ENCODE data around the gene POLD3. TPM values are rescaled to one million over a fixed set of nuclear protein-coding genes. Genes with fewer than 3 reads are reported as not detected.

Gene POLD3
- total and polyA plus RNA-seq, 11 donors = 2.8 to 14.7 (median 6.5) TPM

GRCh38 chr11:74605403-74605802 is 13.0 kb downstream of the POLD3 start:
- Histone ChIP-seq H3K27me3 (no peaks in the 10 kb centered on the region), H3K4me3 (no peak overlapping the region), H3K9me3 (no peaks in the 10 kb centered on the region), H3K27ac (no peak overlapping the region), H3K36me3 (peaks cover 0 to 60% (median 34%) of the 10 kb centered on the region in 9 donors), H3K4me1 (no peaks in the 10 kb centered on the region)
- 63 to 67% (median 65%) methylated on average over 5 of the region's 5 CpGs for WGBS, 4 donors
- intact Hi-C loops (cut with DNase I) = no loop called here
- DNase-seq (no peak), ATAC-seq (no peak)
- TF ChIP-seq POLR2A (IDR thresholded peaks at IDR 0.05) = no peak
- TF ChIP-seq, protein P1, sequence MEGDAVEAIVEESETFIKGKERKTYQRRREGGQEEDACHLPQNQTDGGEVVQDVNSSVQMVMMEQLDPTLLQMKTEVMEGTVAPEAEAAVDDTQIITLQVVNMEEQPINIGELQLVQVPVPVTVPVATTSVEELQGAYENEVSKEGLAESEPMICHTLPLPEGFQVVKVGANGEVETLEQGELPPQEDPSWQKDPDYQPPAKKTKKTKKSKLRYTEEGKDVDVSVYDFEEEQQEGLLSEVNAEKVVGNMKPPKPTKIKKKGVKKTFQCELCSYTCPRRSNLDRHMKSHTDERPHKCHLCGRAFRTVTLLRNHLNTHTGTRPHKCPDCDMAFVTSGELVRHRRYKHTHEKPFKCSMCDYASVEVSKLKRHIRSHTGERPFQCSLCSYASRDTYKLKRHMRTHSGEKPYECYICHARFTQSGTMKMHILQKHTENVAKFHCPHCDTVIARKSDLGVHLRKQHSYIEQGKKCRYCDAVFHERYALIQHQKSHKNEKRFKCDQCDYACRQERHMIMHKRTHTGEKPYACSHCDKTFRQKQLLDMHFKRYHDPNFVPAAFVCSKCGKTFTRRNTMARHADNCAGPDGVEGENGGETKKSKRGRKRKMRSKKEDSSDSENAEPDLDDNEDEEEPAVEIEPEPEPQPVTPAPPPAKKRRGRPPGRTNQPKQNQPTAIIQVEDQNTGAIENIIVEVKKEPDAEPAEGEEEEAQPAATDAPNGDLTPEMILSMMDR (IDR thresholded peaks at IDR 0.05) = no peak

DNA sequence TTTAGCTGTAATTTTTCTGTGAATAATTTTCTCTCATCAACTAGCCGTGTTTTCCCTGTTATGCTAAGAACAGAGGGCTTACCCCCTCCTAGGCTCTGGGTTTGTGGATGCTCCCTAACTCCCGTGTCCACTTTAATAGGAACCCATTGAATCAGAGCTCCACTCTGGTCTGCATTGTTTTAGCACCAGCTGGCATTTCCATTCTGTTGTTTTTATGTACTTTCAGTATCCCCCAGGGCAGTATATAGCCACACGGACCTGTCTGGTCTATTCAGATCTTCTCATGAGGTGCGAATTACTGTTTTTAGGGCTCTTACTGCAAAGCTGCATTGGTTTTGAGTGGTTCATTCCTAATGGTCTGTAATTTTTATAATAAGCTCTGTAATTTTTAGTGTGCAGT is 16.0 kb downstream of the POLD3 start:
- H3K4me3 ChIP-seq = no peak overlapping the region
- H3K27ac ChIP-seq = no peak overlapping the region
- intact Hi-C loops (cut with DNase I) = no loop called here
- DNase-seq (no peak), ATAC-seq (no peak)
- TF ChIP-seq, protein P1 (IDR thresholded peaks at IDR 0.05) = no peak
- no peak for TF ChIP-seq POLR2A (IDR thresholded peaks at IDR 0.05)
- H3K27me3 ChIP-seq = no peaks in the 10 kb centered on the region
- H3K9me3 ChIP-seq = no peaks in the 10 kb centered on the region
- WGBS, 4 donors = 67 to 73% (median 73%) methylated on average over 4 of the region's 4 CpGs
- peaks cover 0 to 14% (median 0%) of the 10 kb centered on the region in 12 donors for H3K4me1 ChIP-seq
- peaks cover 0 to 64% (median 45%) of the 10 kb centered on the region in 9 donors for H3K36me3 ChIP-seq

DNA sequence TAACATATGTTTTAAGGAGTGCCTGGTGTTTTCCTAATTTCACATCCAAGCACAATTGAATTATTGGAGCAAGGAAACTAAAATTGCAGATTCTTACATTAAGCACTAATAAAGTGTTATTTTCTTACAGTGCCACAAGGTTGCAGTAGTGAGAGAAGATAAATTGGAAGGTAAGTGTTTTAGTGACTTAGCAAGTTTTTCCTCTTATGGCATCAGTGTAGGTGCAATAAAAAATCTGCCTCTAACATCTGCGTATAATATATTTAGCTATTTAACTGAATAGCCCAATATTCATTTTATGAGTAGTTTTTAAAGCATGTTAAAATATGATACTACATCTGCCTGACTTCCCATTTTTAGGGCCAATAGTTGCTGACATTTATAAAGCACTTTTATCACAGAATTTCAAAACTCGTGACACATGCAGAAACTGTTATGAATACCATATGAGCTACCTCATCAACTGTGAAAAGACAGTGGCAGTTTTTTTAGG is 19.0 kb downstream of the POLD3 start:
- TF ChIP-seq, protein P1 (IDR thresholded peaks at IDR 0.05) = peak in 11 of 12 donors; percentile 25 to 50 (median 38)
- no peak for TF ChIP-seq POLR2A (IDR thresholded peaks at IDR 0.05)
- H3K4me3 ChIP-seq = no peak overlapping the region
- peak in 2 of 4 donors; percentile 18 to 60 for ATAC-seq
- 63 to 75% (median 72%) methylated on average over 2 of the region's 2 CpGs for WGBS, 4 donors
- DNase-seq = no peak
- H3K27ac ChIP-seq = peak overlapping the region in 2 of 12 donors; percentile 73 to 83
- H3K4me1 ChIP-seq = peaks cover 0 to 19% (median 0%) of the 10 kb centered on the region in 12 donors
- peaks cover 0 to 61% (median 35%) of the 10 kb centered on the region in 9 donors for H3K36me3 ChIP-seq
- no peaks in the 10 kb centered on the region for H3K9me3 ChIP-seq
- intact Hi-C loops (cut with DNase I) = loop anchor here in 3 of 10 donors (1.0 to 10.0 kb wide), 3 partner anchors 113 to 128 kb away; no protein-coding TSS in a partner anchor
- no peaks in the 10 kb centered on the region for H3K27me3 ChIP-seq

DNA sequence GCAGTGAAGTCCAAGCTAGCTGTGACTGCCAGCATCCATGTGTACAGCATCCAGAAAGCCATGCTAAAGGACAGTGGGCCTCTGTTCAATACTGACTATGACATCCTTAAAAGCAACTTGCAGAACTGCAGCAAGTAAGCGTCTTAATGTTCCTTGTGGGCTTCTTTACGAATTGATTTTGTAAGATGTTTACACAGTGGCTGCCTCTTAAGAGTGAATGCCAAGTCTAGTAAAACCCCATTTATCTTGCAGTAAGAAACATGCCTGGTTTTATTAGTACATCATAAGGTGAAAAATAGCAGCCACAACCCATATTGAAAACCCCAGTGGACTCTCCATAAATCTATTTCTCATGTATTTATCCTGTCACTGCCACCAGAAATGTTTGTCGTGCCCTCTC is 20.5 kb downstream of the POLD3 start:
- H3K36me3 ChIP-seq = peaks cover 0 to 65% (median 44%) of the 10 kb centered on the region in 9 donors
- no peak for DNase-seq
- TF ChIP-seq, protein P1 (IDR thresholded peaks at IDR 0.05) = no peak
- TF ChIP-seq POLR2A (IDR thresholded peaks at IDR 0.05) = no peak
- H3K27me3 ChIP-seq = no peaks in the 10 kb centered on the region
- H3K27ac ChIP-seq = peak overlapping the region in 1 of 12 donors; percentile 83
- 94 to 97% (median 95%) methylated on average over 3 of the region's 3 CpGs for WGBS, 4 donors
- intact Hi-C loops (cut with DNase I) = loop anchor here in 3 of 10 donors (5.0 to 10.0 kb wide), 2 partner anchors 112 to 114 kb away; no protein-coding TSS in a partner anchor
- H3K4me3 ChIP-seq = no peak overlapping the region
- no peaks in the 10 kb centered on the region for H3K9me3 ChIP-seq
- no peak for ATAC-seq
- H3K4me1 ChIP-seq = peaks cover 0 to 19% (median 0%) of the 10 kb centered on the region in 12 donors

Measured in heart left ventricle (tissue), 16 donors.